Activated T-cell treated with anti-CD3 and anti-CD28 coated beads for 48 hours (primary cell): ENCODE data around the gene NLGN4X.

Experiments used
- DNase-seq: peaks from one replicate; pipeline ENCODE4 v3.0.0-alpha.2; 2020; ENCODE audit warnings: low read depth

Gene NLGN4X

GRCh38 chrX:5867778-5868177, 360.9 kb downstream of the NLGN4X start:
- no peak for DNase-seq

DNA sequence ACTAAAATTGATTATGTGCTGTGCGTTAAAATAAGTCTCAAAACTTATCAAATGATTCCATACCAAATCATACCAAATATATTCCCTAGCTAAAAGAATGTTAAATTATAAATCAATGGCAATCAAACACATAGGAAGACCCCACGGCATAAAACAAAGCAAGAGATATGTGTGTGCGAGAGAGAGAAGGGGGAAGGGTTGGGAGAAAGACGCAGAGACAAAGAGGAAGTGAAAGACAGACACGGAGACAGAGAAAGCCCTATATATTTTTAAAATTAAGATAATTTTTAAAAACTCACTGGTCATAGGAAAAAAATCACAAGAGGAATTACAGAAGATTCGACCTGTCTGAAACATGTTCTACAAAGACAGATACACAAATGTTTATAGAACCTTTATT, 371.4 kb downstream of the NLGN4X start:
- DNase-seq, result no peak

- no peak for DNase-seq
Measured at GRCh38 chrX:5852941-5853340, 375.7 kb downstream of the NLGN4X start.

DNA sequence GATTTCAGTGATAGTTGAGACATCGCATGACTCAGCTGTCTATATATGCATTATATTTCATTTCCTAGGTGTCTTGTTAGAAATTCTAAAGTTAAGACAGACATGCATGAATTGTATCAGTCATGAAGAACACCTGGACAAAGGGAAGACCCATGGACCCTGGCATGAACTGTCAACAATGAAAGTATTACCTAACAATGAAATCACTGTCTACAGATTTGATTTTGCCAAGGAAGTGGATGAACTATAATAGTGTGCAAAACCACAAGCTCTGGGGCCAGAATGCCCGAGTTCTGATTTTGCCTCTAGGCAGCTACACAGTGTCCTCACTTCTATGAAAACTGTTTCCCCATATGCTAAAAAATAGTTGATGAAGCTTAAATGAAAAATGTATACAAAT, 386.1 kb downstream of the NLGN4X start:
- no peak for DNase-seq
